Nephron (organoid): ENCODE results near the gene FCRL3.
"Not testable (repeated sequence)": the region's sequence is repeated elsewhere in the genome, so short reads cannot be mapped to it uniquely, and the experiment has no call there.

Experiments
- H3K27ac Mint-ChIP-seq, 3 experiments: 2 replicates each; pipeline ENCODE4 v1.8.0; 2020; ENCODE audit warnings: mixed read lengths in 3 of 3, mild to moderate bottlenecking in 2 of 3, moderate library complexity in 1 of 3
- H3K27me3 Mint-ChIP-seq: 2 replicates; pipeline ENCODE4 v1.8.0; 2021; ENCODE audit warnings: low read depth, mild to moderate bottlenecking, moderate library complexity, mixed read lengths
- H3K36me3 Mint-ChIP-seq: 2 replicates; pipeline ENCODE4 v1.8.0; 2020; ENCODE audit warnings: low read depth, mixed read lengths
- H3K4me1 Mint-ChIP-seq: 2 replicates; pipeline ENCODE4 v1.8.0; 2020; ENCODE audit warnings: mixed read lengths
- H3K4me3 Mint-ChIP-seq, 3 experiments: 2 replicates each; pipeline ENCODE4 v1.8.0; 2020; ENCODE audit warnings: mild to moderate bottlenecking in 3 of 3, mixed read lengths in 3 of 3, moderate library complexity in 2 of 3
- H3K9me3 Mint-ChIP-seq: 2 replicates; pipeline ENCODE4 v1.8.0; 2020; ENCODE audit warnings: mixed read lengths
- TF ChIP-seq, protein P1 (sequence below), 3 experiments: fragments of 200-600 bp; sonication (generic); IDR thresholded peaks; one replicate each; pipeline ENCODE4 v1.5.0; 2021; ENCODE audit warnings: antibody characterized with exemption in 3 of 3; ENCODE audit not compliant: unreplicated experiment in 3 of 3

The FCRL3 gene, protein sequence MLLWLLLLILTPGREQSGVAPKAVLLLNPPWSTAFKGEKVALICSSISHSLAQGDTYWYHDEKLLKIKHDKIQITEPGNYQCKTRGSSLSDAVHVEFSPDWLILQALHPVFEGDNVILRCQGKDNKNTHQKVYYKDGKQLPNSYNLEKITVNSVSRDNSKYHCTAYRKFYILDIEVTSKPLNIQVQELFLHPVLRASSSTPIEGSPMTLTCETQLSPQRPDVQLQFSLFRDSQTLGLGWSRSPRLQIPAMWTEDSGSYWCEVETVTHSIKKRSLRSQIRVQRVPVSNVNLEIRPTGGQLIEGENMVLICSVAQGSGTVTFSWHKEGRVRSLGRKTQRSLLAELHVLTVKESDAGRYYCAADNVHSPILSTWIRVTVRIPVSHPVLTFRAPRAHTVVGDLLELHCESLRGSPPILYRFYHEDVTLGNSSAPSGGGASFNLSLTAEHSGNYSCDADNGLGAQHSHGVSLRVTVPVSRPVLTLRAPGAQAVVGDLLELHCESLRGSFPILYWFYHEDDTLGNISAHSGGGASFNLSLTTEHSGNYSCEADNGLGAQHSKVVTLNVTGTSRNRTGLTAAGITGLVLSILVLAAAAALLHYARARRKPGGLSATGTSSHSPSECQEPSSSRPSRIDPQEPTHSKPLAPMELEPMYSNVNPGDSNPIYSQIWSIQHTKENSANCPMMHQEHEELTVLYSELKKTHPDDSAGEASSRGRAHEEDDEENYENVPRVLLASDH

DNA sequence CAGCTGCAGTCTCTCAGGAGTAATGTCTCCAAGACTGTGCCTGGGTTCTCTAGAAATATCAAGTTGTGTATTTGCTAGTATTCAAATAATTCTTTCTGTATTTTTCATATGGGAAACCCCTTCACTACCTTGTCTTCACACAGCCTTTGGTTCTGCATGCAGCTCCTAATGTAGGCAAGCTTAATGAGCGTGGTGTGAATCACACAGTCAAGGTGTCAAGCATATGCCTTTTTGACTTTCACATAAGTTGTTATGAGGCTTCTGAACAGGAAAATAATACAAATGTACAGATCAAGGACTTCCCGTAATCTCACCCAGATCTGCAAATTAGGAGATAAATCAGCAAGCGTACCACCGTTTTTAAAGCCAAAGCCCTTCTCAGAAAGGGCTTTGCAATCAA lies at the start of gene FCRL3:
TSS of gene FCRL3 (minus strand) at position 38 of the 400 bp plus-strand sequence. CDS start 280 bp downstream, outside the sequence.
- peaks cover 3% of the 10 kb centered on the region for H3K27me3 Mint-ChIP-seq
- no peaks in the 10 kb centered on the region for H3K36me3 Mint-ChIP-seq
- no peaks in the 10 kb centered on the region for H3K9me3 Mint-ChIP-seq
- no peak within 1 kb of the TSS for H3K4me3 Mint-ChIP-seq
- H3K4me1 Mint-ChIP-seq, result no peaks in the 10 kb centered on the region
- H3K27ac Mint-ChIP-seq, result no peak within 1 kb of the TSS
- TF ChIP-seq, protein P1, sequence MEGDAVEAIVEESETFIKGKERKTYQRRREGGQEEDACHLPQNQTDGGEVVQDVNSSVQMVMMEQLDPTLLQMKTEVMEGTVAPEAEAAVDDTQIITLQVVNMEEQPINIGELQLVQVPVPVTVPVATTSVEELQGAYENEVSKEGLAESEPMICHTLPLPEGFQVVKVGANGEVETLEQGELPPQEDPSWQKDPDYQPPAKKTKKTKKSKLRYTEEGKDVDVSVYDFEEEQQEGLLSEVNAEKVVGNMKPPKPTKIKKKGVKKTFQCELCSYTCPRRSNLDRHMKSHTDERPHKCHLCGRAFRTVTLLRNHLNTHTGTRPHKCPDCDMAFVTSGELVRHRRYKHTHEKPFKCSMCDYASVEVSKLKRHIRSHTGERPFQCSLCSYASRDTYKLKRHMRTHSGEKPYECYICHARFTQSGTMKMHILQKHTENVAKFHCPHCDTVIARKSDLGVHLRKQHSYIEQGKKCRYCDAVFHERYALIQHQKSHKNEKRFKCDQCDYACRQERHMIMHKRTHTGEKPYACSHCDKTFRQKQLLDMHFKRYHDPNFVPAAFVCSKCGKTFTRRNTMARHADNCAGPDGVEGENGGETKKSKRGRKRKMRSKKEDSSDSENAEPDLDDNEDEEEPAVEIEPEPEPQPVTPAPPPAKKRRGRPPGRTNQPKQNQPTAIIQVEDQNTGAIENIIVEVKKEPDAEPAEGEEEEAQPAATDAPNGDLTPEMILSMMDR (IDR thresholded peaks at IDR 0.05; ENCODE audit: unreplicated experiment in 3 of 3), result no peak

DNA sequence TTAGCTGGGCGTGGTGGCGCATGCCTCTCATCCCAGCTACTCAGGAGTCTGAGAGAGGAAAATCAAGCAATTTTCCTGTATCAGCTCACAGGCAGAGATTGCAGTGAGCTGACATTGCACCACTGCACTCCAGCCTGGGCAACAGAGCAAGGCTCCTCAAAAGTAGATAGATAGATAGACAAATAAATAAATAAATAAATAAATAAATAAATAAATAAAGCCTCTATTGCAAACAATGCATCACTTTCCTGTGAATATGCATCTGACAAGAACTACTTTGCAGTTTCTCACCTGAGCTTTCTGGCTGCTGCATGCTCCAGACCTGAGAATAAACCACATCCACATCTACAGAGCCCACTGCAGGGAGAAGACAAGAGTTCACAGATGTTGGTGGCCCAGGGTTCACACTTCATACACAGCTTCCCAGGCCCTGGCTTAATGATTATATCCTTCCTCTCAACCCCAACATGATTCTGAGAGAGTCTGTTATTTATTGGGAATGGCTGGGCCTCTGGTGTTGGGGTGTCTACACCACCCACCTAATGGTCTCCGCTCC lies 47.8 kb upstream of the FCRL3 start:
- Mint-ChIP-seq H3K9me3 (no peaks in the 10 kb centered on the region), H3K4me1 (no peaks in the 10 kb centered on the region), H3K4me3 (no peak overlapping the region), H3K27me3 (no peaks in the 10 kb centered on the region), H3K36me3 (no peaks in the 10 kb centered on the region), H3K27ac (no peak overlapping the region)
- TF ChIP-seq, protein P1 (IDR thresholded peaks at IDR 0.05; ENCODE audit: unreplicated experiment in 3 of 3), result no peak

DNA sequence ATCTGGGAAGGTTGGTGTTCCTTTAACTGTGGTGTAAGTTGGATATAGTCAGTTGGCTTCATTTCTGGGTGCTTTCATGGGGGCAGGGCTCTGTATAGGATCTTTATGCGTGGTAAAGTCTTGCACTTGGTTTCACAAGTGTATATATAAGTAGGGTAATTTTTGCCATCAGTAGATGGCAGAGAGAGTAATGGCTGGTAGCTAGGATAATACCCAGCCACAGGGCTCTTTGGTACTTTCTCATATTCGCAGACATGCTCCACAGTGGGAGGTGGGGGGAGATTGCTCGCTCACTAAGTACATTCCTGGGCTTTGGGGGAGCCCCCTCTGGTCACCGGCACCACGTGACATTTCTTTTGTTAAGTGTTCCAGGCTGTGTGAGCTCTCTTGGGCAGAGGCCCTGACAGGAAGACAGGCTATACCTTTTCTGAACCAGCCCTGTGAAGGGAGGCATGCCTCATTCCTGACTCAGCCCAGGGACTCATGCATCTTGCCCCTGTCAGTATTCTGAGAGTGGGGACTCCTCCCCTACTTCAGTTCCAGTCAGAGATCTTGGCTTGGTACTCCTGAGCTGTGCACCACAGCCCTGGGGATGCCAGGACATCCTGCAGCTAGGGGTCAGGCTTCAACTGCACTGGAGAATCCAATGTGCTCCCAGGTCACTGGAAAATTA lies 38.8 kb upstream of the FCRL3 start:
- no peak overlapping the region for H3K27ac Mint-ChIP-seq
- H3K9me3 Mint-ChIP-seq, result no peaks in the 10 kb centered on the region
- H3K4me1 Mint-ChIP-seq, result no peaks in the 10 kb centered on the region
- H3K27me3 Mint-ChIP-seq, result no peaks in the 10 kb centered on the region
- H3K36me3 Mint-ChIP-seq, result no peaks in the 10 kb centered on the region
- no peak overlapping the region for H3K4me3 Mint-ChIP-seq
- TF ChIP-seq, protein P1 (IDR thresholded peaks at IDR 0.05; ENCODE audit: unreplicated experiment in 3 of 3), result no peak

DNA sequence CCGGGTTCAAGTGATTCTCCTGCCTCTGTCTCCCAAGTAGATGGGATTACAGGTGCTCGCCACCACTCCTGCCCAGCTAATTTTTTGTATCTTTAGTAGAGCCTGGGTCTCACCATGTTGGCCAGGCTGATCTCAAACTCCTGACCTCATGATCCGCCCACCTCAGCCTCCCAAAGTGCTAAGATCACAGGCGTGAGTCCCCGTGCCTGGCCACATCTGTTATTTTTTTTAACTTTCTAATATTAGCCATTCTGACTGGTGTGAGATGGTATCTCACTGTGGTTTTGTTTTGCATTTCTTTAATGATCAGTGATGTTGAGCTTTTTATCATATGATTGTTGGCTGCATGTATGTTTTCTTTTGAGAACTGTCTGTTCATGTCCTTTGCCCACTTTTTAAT lies 35.4 kb upstream of the FCRL3 start:
- H3K36me3 Mint-ChIP-seq, H3K4me1 Mint-ChIP-seq, H3K27ac Mint-ChIP-seq, H3K4me3 Mint-ChIP-seq, H3K27me3 Mint-ChIP-seq, H3K9me3 Mint-ChIP-seq: not testable (repeated sequence)

DNA sequence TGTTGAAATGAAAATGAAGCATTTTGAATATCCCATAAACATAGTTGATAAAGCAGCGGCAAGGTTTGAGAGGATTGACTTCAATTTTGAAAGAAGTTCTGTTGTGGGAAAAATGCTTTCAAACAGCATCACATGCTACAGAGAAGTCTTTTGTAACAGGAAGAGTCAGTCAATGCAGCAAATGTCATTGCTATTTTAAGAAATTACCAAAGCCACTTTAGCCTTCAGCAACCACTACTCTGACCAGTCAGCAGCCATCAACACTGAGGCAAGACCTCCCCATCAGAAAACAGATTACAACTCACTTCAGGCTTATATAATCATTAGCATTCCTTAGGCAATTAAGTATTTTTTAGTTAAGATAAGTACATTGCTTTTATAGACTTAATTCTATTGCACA lies 33.8 kb upstream of the FCRL3 start:
- Mint-ChIP-seq H3K27me3 (no peaks in the 10 kb centered on the region), H3K9me3 (no peaks in the 10 kb centered on the region)

More for the DNA sequence above, 33.8 kb upstream of the FCRL3 start:
- Mint-ChIP-seq H3K27ac (no peak overlapping the region), H3K36me3 (no peaks in the 10 kb centered on the region), H3K4me3 (no peak overlapping the region), H3K4me1 (no peaks in the 10 kb centered on the region)
- TF ChIP-seq, protein P1 (IDR thresholded peaks at IDR 0.05; ENCODE audit: unreplicated experiment in 3 of 3), result no peak
